ENCODE data around the gene EDC3.

The EDC3 gene

GRCh38 chr15:74595271-74595670 is 100.6 kb downstream of the EDC3 start:
- H3K27me3 Mint-ChIP-seq (ENCODE audit: low read depth, poor library complexity) = peaks cover 5% of the 10 kb centered on the region
- TF ChIP-seq CTCF (IDR thresholded peaks at IDR 0.05) = no peak
- H3K9me3 Mint-ChIP-seq = no peaks in the 10 kb centered on the region
- peak overlapping the region; percentile 45 for H3K4me3 Mint-ChIP-seq
- peaks cover 68% of the 10 kb centered on the region for H3K36me3 Mint-ChIP-seq (ENCODE audit: low read depth)
- H3K27ac Mint-ChIP-seq = peak overlapping the region; percentile 51
- peaks cover 46% of the 10 kb centered on the region for H3K4me1 Mint-ChIP-seq
- DNase-seq = no peak

GRCh38 chr15:74594455-74594854 is 101.4 kb downstream of the EDC3 start:
- TF ChIP-seq CTCF (IDR thresholded peaks at IDR 0.05) = no peak
- no peaks in the 10 kb centered on the region for H3K9me3 Mint-ChIP-seq
- peaks cover 54% of the 10 kb centered on the region for H3K4me1 Mint-ChIP-seq
- H3K27ac Mint-ChIP-seq = no peak overlapping the region
- H3K36me3 Mint-ChIP-seq (ENCODE audit: low read depth) = peaks cover 76% of the 10 kb centered on the region
- peaks cover 5% of the 10 kb centered on the region for H3K27me3 Mint-ChIP-seq (ENCODE audit: low read depth, poor library complexity)
- H3K4me3 Mint-ChIP-seq = no peak overlapping the region
- DNase-seq = no peak

- Mint-ChIP-seq H3K36me3 (ENCODE audit: low read depth) (peaks cover 70% of the 10 kb centered on the region), H3K27ac (no peak overlapping the region), H3K27me3 (ENCODE audit: low read depth, poor library complexity) (no peaks in the 10 kb centered on the region), H3K4me1 (peaks cover 57% of the 10 kb centered on the region), H3K9me3 (no peaks in the 10 kb centered on the region), H3K4me3 (no peak overlapping the region)
- no peak for DNase-seq
- no peak for TF ChIP-seq CTCF (IDR thresholded peaks at IDR 0.05)
These were observed 102.7 kb downstream of the EDC3 start for GRCh38 chr15:74593122-74593521.

- DNase-seq = no peak
- Mint-ChIP-seq H3K9me3 (no peaks in the 10 kb centered on the region), H3K27me3 (ENCODE audit: low read depth, poor library complexity) (no peaks in the 10 kb centered on the region), H3K4me1 (peaks cover 57% of the 10 kb centered on the region), H3K36me3 (ENCODE audit: low read depth) (peaks cover 72% of the 10 kb centered on the region), H3K27ac (no peak overlapping the region), H3K4me3 (no peak overlapping the region)
- no peak for TF ChIP-seq CTCF (IDR thresholded peaks at IDR 0.05)
These were observed 103.6 kb downstream of the EDC3 start for GRCh38 chr15:74592222-74592621.

GRCh38 chr15:74589826-74590225 is 106.0 kb downstream of the EDC3 start:
- H3K9me3 Mint-ChIP-seq = no peaks in the 10 kb centered on the region
- peaks cover 77% of the 10 kb centered on the region for H3K36me3 Mint-ChIP-seq (ENCODE audit: low read depth)
- H3K27me3 Mint-ChIP-seq (ENCODE audit: low read depth, poor library complexity) = no peaks in the 10 kb centered on the region
- H3K4me1 Mint-ChIP-seq = peaks cover 64% of the 10 kb centered on the region
- peak overlapping the region; percentile 20 for H3K4me3 Mint-ChIP-seq
- H3K27ac Mint-ChIP-seq = peak overlapping the region; percentile 84
- no peak for DNase-seq
- TF ChIP-seq CTCF (IDR thresholded peaks at IDR 0.05) = no peak

- peaks cover 94% of the 10 kb centered on the region for H3K4me1 Mint-ChIP-seq
- no peak for TF ChIP-seq CTCF (IDR thresholded peaks at IDR 0.05)
- no peak overlapping the region for H3K27ac Mint-ChIP-seq
- peak overlapping the region; percentile 28 for H3K4me3 Mint-ChIP-seq
- no peak for DNase-seq
- H3K36me3 Mint-ChIP-seq (ENCODE audit: low read depth) = peaks cover 44% of the 10 kb centered on the region
- peaks cover 7% of the 10 kb centered on the region for H3K27me3 Mint-ChIP-seq (ENCODE audit: low read depth, poor library complexity)
- no peaks in the 10 kb centered on the region for H3K9me3 Mint-ChIP-seq
These were observed 110.0 kb downstream of the EDC3 start for GRCh38 chr15:74585857-74586256.

All from nephron progenitor cell (in vitro differentiated cells).